GM23248 (cell line): ENCODE measurements around the gene GPR35. TPM values are rescaled to one million over a fixed set of nuclear protein-coding genes. Genes with fewer than 3 reads are reported as not detected.

Source experiments
- DNase-seq: peaks from one replicate; pipeline ENCODE4 v3.0.0-alpha.2; 2015
- H2AFZ ChIP-seq: fragments of 200-600 bp; sonication (generic); 2 replicates; pipeline ENCODE4 v1.6.1; 2016; ENCODE audit warnings: antibody characterized with exemption
- H3F3A ChIP-seq: fragments of 200-600 bp; sonication (generic); 2 replicates; pipeline ENCODE4 v1.6.1; 2016; ENCODE audit warnings: mild to moderate bottlenecking, antibody characterized with exemption, mixed run types; ENCODE audit not compliant: insufficient read depth
- H3K27ac ChIP-seq: fragments of 200-600 bp; sonication (generic); 2 replicates; pipeline ENCODE4 v1.5.1; 2016; ENCODE audit warnings: mild to moderate bottlenecking
- H3K27me3 ChIP-seq: fragments of 200-600 bp; sonication (generic); replicated peaks from 2 replicates; pipeline ENCODE4 v1.6.1; 2016; ENCODE audit warnings: mild to moderate bottlenecking; ENCODE audit not compliant: insufficient read depth
- H3K36me3 ChIP-seq: fragments of 200-600 bp; sonication (generic); 2 replicates; pipeline ENCODE4 v1.6.1; 2016; ENCODE audit warnings: low read depth, mild to moderate bottlenecking
- H3K4me1 ChIP-seq: fragments of 200-600 bp; sonication (generic); 2 replicates; pipeline ENCODE4 v1.6.1; 2016; ENCODE audit warnings: mild to moderate bottlenecking; ENCODE audit not compliant: insufficient read depth
- H3K4me2 ChIP-seq: fragments of 200-600 bp; sonication (generic); one replicate; pipeline ENCODE4 v1.6.1; 2016; ENCODE audit warnings: mild to moderate bottlenecking; ENCODE audit not compliant: unreplicated experiment
- H3K4me3 ChIP-seq: fragments of 200-600 bp; sonication (generic); 2 replicates; pipeline ENCODE4 v1.5.1; 2016; ENCODE audit warnings: mild to moderate bottlenecking
- H3K79me2 ChIP-seq: fragments of 200-600 bp; sonication (generic); 2 replicates; pipeline ENCODE4 v1.6.1; 2016; ENCODE audit warnings: mild to moderate bottlenecking; ENCODE audit not compliant: insufficient read depth
- H3K9ac ChIP-seq: fragments of 200-600 bp; sonication (generic); 2 replicates; pipeline ENCODE4 v1.6.1; 2016; ENCODE audit warnings: mild to moderate bottlenecking
- H3K9me2 ChIP-seq: fragments of 200-600 bp; sonication (generic); 2 replicates; pipeline ENCODE4 v1.6.1; 2016; ENCODE audit warnings: mixed run types, mild to moderate bottlenecking, moderate library complexity; ENCODE audit not compliant: insufficient read depth
- H3K9me3 ChIP-seq: fragments of 200-600 bp; sonication (generic); one replicate; pipeline ENCODE4 v1.6.1; 2017; ENCODE audit warnings: low read depth
- H4K20me1 ChIP-seq: fragments of 200-600 bp; sonication (generic); 2 replicates; pipeline ENCODE4 v1.6.0; 2016; ENCODE audit not compliant: insufficient read depth
- EZH2 ChIP-seq: fragments of 200-600 bp; sonication (generic); IDR thresholded peaks from 2 replicates; pipeline ENCODE4 v1.6.1; 2018; ENCODE audit warnings: antibody characterized with exemption, mild to moderate bottlenecking; ENCODE audit not compliant: insufficient read depth, poor library complexity, severe bottlenecking
- EZH2phosphoT487 ChIP-seq: fragments of 200-600 bp; sonication (generic); IDR thresholded peaks from 2 replicates; pipeline ENCODE4 v1.6.1; 2018; ENCODE audit warnings: antibody characterized with exemption, moderate library complexity, mild to moderate bottlenecking, low read depth; ENCODE audit not compliant: insufficient read depth
- WGBS, 2 experiments: methylation state at CpG; one replicate each; pipeline ENCODE4 v1.1.6; 2015 to 2017; ENCODE audit warnings: low lambda C conversion rate in 2 of 2, low coverage in 1 of 2; ENCODE audit errors: missing lambda C conversion rate in 2 of 2; 5-methylcytosine and 5-hydroxymethylcytosine counted together
- in situ Hi-C: fragments of 300-500 bp; cut with MboI; formaldehyde crosslinking; loops from 2 replicates; pipeline ENCODE4 v1.15.0; 2020
- polyA plus RNA-seq: library from polyadenylated mRNA; unstranded; fragments of >200 nt; fragmentation: Nextera tagmentation; extraction: Ambion mirVana; gene quantifications from 2 replicates; pipeline ENCODE4 v1.2.1, GENCODE V29; 2016
- total RNA-seq: library from RNA; depleted of rRNA; stranded (reverse); fragments of >200 nt; shearing (Covaris generic); gene quantifications from 2 replicates; pipeline ENCODE4 v1.2.3, GENCODE V29; 2014

GPR35 gene
- total and polyA plus RNA-seq, 2 experiments from 2014 or later: 0.14 TPM; not detected in 1

- in situ Hi-C loops: no loop called here
- Histone ChIP-seq H3K4me3 (no peak overlapping the region), H3K9me3 (no peaks in the 10 kb centered on the region), H3K79me2 (no peaks in the 10 kb centered on the region), H3K9ac (no peak overlapping the region), H3K27me3 (peaks cover 14% of the 10 kb centered on the region), H2AFZ (no peak overlapping the region), H4K20me1 (no peaks in the 10 kb centered on the region), H3K4me2 (no peak overlapping the region), H3F3A (no peaks in the 10 kb centered on the region), H3K9me2 (no peaks in the 10 kb centered on the region), H3K27ac (no peak overlapping the region), H3K36me3 (no peaks in the 10 kb centered on the region), H3K4me1 (no peaks in the 10 kb centered on the region)
- WGBS, 2 experiments: 59 to 62% methylated on average over 15 of the region's 15 CpGs
- no peak for DNase-seq
- no peak for TF ChIP-seq EZH2phosphoT487
- TF ChIP-seq EZH2: no peak
These were observed 18.5 kb downstream of the GPR35 start for GRCh38 chr2:240643811-240644150.

- DNase-seq: no peak
- Histone ChIP-seq H3K9ac (no peak overlapping the region), H3K4me1 (no peaks in the 10 kb centered on the region), H3K9me3 (no peaks in the 10 kb centered on the region), H2AFZ (no peak overlapping the region), H3K79me2 (no peaks in the 10 kb centered on the region), H3F3A (no peaks in the 10 kb centered on the region), H3K27me3 (peaks cover 14% of the 10 kb centered on the region), H3K27ac (no peak overlapping the region), H3K4me3 (no peak overlapping the region), H3K4me2 (no peak overlapping the region), H4K20me1 (no peaks in the 10 kb centered on the region), H3K9me2 (no peaks in the 10 kb centered on the region), H3K36me3 (no peaks in the 10 kb centered on the region)
- TF ChIP-seq EZH2phosphoT487: no peak
- no peak for TF ChIP-seq EZH2
- WGBS, 2 experiments: 44 to 46% methylated on average over 13 to 14 of the region's 14 CpGs
- in situ Hi-C loops: no loop called here
These were observed 18.9 kb downstream of the GPR35 start for GRCh38 chr2:240644171-240644651.

GRCh38 chr2:240644859-240645301 is 19.6 kb downstream of the GPR35 start:
- in situ Hi-C loops: no loop called here
- H3K36me3 ChIP-seq: no peaks in the 10 kb centered on the region
- no peak overlapping the region for H3K9ac ChIP-seq
- no peaks in the 10 kb centered on the region for H4K20me1 ChIP-seq
- no peaks in the 10 kb centered on the region for H3K4me1 ChIP-seq
- no peak overlapping the region for H3K4me3 ChIP-seq
- no peaks in the 10 kb centered on the region for H3K9me2 ChIP-seq
- no peak overlapping the region for H2AFZ ChIP-seq
- TF ChIP-seq EZH2phosphoT487 (no peak), EZH2 (no peak)
- no peak overlapping the region for H3K4me2 ChIP-seq
- 38 to 43% methylated on average over 8 of the region's 8 CpGs for WGBS, 2 experiments
- H3K79me2 ChIP-seq: no peaks in the 10 kb centered on the region
- peaks cover 19% of the 10 kb centered on the region for H3K27me3 ChIP-seq
- no peaks in the 10 kb centered on the region for H3F3A ChIP-seq
- no peaks in the 10 kb centered on the region for H3K9me3 ChIP-seq
- H3K27ac ChIP-seq: no peak overlapping the region
- DNase-seq: no peak

GRCh38 chr2:240645346-240645745 is 20.1 kb downstream of the GPR35 start:
- no peaks in the 10 kb centered on the region for H4K20me1 ChIP-seq
- no peak overlapping the region for H2AFZ ChIP-seq
- TF ChIP-seq EZH2phosphoT487 (no peak), EZH2 (no peak)
- no peak overlapping the region for H3K9ac ChIP-seq
- no peak overlapping the region for H3K4me2 ChIP-seq
- 73 to 79% methylated on average over 3 to 9 of the region's 10 CpGs for WGBS, 2 experiments
- no peaks in the 10 kb centered on the region for H3K9me2 ChIP-seq
- no peak overlapping the region for H3K4me3 ChIP-seq
- in situ Hi-C loops: no loop called here
- no peak for DNase-seq
- no peaks in the 10 kb centered on the region for H3F3A ChIP-seq
- H3K27ac ChIP-seq: no peak overlapping the region
- H3K9me3 ChIP-seq: no peaks in the 10 kb centered on the region
- no peaks in the 10 kb centered on the region for H3K36me3 ChIP-seq
- H3K79me2 ChIP-seq: no peaks in the 10 kb centered on the region
- H3K27me3 ChIP-seq: peaks cover 23% of the 10 kb centered on the region
- H3K4me1 ChIP-seq: no peaks in the 10 kb centered on the region

GRCh38 chr2:240645801-240646175 is 20.5 kb downstream of the GPR35 start:
- H4K20me1 ChIP-seq: no peaks in the 10 kb centered on the region
- no peak overlapping the region for H3K27ac ChIP-seq
- no peaks in the 10 kb centered on the region for H3K36me3 ChIP-seq
- H3K9me2 ChIP-seq: no peaks in the 10 kb centered on the region
- DNase-seq: no peak
- H3K79me2 ChIP-seq: no peaks in the 10 kb centered on the region
- H3K9me3 ChIP-seq: no peaks in the 10 kb centered on the region
- no peak overlapping the region for H2AFZ ChIP-seq
- H3K4me2 ChIP-seq: no peak overlapping the region
- no peak overlapping the region for H3K9ac ChIP-seq
- TF ChIP-seq EZH2 (no peak), EZH2phosphoT487 (no peak)
- no peaks in the 10 kb centered on the region for H3K4me1 ChIP-seq
- 71% methylated on average over 10 of the region's 10 CpGs for WGBS, 2 experiments
- H3K27me3 ChIP-seq: peaks cover 26% of the 10 kb centered on the region
- in situ Hi-C loops: no loop called here
- H3K4me3 ChIP-seq: no peak overlapping the region
- no peaks in the 10 kb centered on the region for H3F3A ChIP-seq
